Measurements from ENCODE around the gene NDUFA5. TPM values are rescaled to one million over a fixed set of nuclear protein-coding genes. Genes with fewer than 3 reads are reported as not detected.
A peak's percentile ranks its signal among the peaks of the same experiment; 100 is the strongest.

NDUFA5 gene
- polyA plus RNA-seq, 1 donor (not counting 4 experiments of a cell fraction or from before 2014, with no cell fraction given) = 36.9 TPM

- Histone ChIP-seq H3K9ac (ENCODE audit: control insufficient read depth, extremely low read depth, insufficient read depth, low read length) (no peak overlapping the region), H3K4me2 (ENCODE audit: control insufficient read depth, extremely low read depth, insufficient read depth, low read depth, low read length) (peak overlapping the region; percentile 17), H3K27me3 (ENCODE audit: control insufficient read depth, extremely low read depth, insufficient read depth, low read length) (peaks cover 11% of the 10 kb centered on the region), H3K79me2 (ENCODE audit: control insufficient read depth, insufficient read depth, low read length) (no peaks in the 10 kb centered on the region), H3K9me1 (ENCODE audit: control insufficient read depth, extremely low read depth, insufficient read depth, low read length) (no peaks in the 10 kb centered on the region), H3K4me1 (ENCODE audit: control insufficient read depth, extremely low read depth, insufficient read depth, low read length) (peaks cover 20% of the 10 kb centered on the region), H2AFZ (ENCODE audit: control insufficient read depth, low read length) (no peak overlapping the region), H3K27ac (ENCODE audit: control insufficient read depth, insufficient read depth, low read length) (peak overlapping the region; percentile 17), H3K4me3 (ENCODE audit: control insufficient read depth in 2 of 3, extremely low read depth in 1 of 3, insufficient read depth in 2 of 3, low read depth in 1 of 3, low read length in 3 of 3) (no peak overlapping the region), H3K9me3 (ENCODE audit: control insufficient read depth, low read depth, low read length) (no peaks in the 10 kb centered on the region), H3K36me3 (ENCODE audit: control insufficient read depth in 2 of 2, extremely low read depth in 1 of 2, insufficient read depth in 2 of 2, low read length in 2 of 2) (no peaks in the 10 kb centered on the region), H4K20me1 (ENCODE audit: control insufficient read depth, extremely low read depth, insufficient read depth, low read length) (no peaks in the 10 kb centered on the region)
- dilution Hi-C loops (cut with MboI; ENCODE audit: extremely low pct_ligation_motif_present, low sequenced_read_pairs) = no loop called here
- DNase-seq (ENCODE audit: low read depth, low spot score) (no peak), FAIRE-seq (peak; percentile 41)
- no peak for TF ChIP-seq EZH2 (IDR thresholded peaks at IDR 0.05; ENCODE audit: low read length)
These were observed 19.4 kb downstream of the NDUFA5 start for GRCh38 chr7:123538189-123538714.

- peaks cover 19% of the 10 kb centered on the region for H3K27me3 ChIP-seq (ENCODE audit: control insufficient read depth, extremely low read depth, insufficient read depth, low read length)
- H3K79me2 ChIP-seq (ENCODE audit: control insufficient read depth, insufficient read depth, low read length) = no peaks in the 10 kb centered on the region
- peaks cover 20% of the 10 kb centered on the region for H3K4me1 ChIP-seq (ENCODE audit: control insufficient read depth, extremely low read depth, insufficient read depth, low read length)
- no peak overlapping the region for H3K9ac ChIP-seq (ENCODE audit: control insufficient read depth, extremely low read depth, insufficient read depth, low read length)
- no peaks in the 10 kb centered on the region for H3K9me1 ChIP-seq (ENCODE audit: control insufficient read depth, extremely low read depth, insufficient read depth, low read length)
- dilution Hi-C loops (cut with MboI; ENCODE audit: extremely low pct_ligation_motif_present, low sequenced_read_pairs) = no loop called here
- no peak overlapping the region for H3K4me2 ChIP-seq (ENCODE audit: control insufficient read depth, extremely low read depth, insufficient read depth, low read depth, low read length)
- FAIRE-seq = no peak
- no peak overlapping the region for H2AFZ ChIP-seq (ENCODE audit: control insufficient read depth, low read length)
- no peak overlapping the region for H3K4me3 ChIP-seq (ENCODE audit: control insufficient read depth in 2 of 3, extremely low read depth in 1 of 3, insufficient read depth in 2 of 3, low read depth in 1 of 3, low read length in 3 of 3)
- H3K27ac ChIP-seq (ENCODE audit: control insufficient read depth, insufficient read depth, low read length) = no peak overlapping the region
- no peaks in the 10 kb centered on the region for H4K20me1 ChIP-seq (ENCODE audit: control insufficient read depth, extremely low read depth, insufficient read depth, low read length)
- H3K36me3 ChIP-seq (ENCODE audit: control insufficient read depth in 2 of 2, extremely low read depth in 1 of 2, insufficient read depth in 2 of 2, low read length in 2 of 2) = no peaks in the 10 kb centered on the region
- peak in 2 of 3 experiments; percentile 18 for TF ChIP-seq CTCF (optimal IDR thresholded peaks at IDR 0.05 in 1 of 3, IDR thresholded peaks at IDR 0.05 in 1 of 3, conservative IDR thresholded peaks at IDR 0.05 in 1 of 3; ENCODE audit: extremely low read depth in 1 of 3, insufficient read depth in 2 of 3, low read length in 3 of 3)
- no peak for TF ChIP-seq EZH2 (IDR thresholded peaks at IDR 0.05; ENCODE audit: low read length)
- no peaks in the 10 kb centered on the region for H3K9me3 ChIP-seq (ENCODE audit: control insufficient read depth, low read depth, low read length)
- no peak for DNase-seq (ENCODE audit: low read depth, low spot score)
These were observed 20.5 kb downstream of the NDUFA5 start for GRCh38 chr7:123537026-123537642.
